ENCODE data around the gene MACROD2.

Gene MACROD2

DNA sequence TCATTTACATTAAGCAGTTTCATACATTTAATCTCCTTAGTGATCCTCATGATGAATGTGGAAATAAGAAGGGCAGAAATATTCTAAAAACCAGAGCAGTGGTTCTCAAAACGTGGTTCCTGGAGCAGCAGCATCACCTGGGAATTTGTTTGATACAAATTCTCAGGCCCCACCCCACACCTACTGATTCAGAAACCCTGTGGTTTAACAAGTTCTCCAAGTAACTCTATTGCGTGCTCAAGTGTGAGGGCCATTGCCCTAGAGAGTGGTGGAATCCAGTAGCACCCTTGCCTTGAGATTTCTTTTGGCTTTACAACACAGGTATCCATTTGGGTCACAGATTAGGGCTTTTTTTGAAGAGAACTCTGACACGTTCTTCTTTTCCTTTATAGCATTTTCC, 696.7 kb downstream of the MACROD2 start:
- DNase-seq (ENCODE audit: low spot score), result no peak
- CTCF ChIA-PET, result interaction anchor here (0.6 kb wide), 1 partner anchor 461 kb away, joined by 4 read pairs; no protein-coding TSS in a partner anchor
- POLR2A ChIA-PET (ENCODE audit: low non-redundant PET), result no interaction called here
- H3K27ac ChIP-seq, result no peak overlapping the region
- TF ChIP-seq, protein P1, sequence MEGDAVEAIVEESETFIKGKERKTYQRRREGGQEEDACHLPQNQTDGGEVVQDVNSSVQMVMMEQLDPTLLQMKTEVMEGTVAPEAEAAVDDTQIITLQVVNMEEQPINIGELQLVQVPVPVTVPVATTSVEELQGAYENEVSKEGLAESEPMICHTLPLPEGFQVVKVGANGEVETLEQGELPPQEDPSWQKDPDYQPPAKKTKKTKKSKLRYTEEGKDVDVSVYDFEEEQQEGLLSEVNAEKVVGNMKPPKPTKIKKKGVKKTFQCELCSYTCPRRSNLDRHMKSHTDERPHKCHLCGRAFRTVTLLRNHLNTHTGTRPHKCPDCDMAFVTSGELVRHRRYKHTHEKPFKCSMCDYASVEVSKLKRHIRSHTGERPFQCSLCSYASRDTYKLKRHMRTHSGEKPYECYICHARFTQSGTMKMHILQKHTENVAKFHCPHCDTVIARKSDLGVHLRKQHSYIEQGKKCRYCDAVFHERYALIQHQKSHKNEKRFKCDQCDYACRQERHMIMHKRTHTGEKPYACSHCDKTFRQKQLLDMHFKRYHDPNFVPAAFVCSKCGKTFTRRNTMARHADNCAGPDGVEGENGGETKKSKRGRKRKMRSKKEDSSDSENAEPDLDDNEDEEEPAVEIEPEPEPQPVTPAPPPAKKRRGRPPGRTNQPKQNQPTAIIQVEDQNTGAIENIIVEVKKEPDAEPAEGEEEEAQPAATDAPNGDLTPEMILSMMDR (conservative IDR thresholded peaks at IDR 0.05; ENCODE audit: low read depth), result no peak

DNA sequence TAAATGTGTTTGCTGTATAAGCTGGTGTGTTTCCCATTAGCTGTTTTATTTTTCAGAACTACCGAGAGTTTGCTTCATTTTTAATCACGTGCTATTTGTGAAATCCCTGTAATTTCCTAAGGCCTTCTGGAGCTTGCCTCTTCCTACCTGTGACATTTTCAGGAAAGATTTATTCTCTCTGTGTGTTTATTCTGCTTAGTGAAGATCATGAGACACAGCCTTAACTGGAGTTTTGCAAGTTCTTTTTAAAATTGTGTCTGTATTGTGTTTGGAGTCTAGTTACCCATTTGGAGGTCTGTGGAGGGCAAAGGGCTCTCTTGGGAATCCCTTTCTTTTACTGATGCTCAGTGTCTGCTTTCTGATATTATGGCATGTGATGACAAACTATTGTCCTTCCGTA, 701.2 kb downstream of the MACROD2 start:
- ChIA-PET CTCF (no interaction called here), POLR2A (ENCODE audit: low non-redundant PET) (no interaction called here)
- no peak overlapping the region for H3K27ac ChIP-seq
- TF ChIP-seq, protein P1 (conservative IDR thresholded peaks at IDR 0.05; ENCODE audit: low read depth), result no peak
- DNase-seq (ENCODE audit: low spot score), result no peak

DNA sequence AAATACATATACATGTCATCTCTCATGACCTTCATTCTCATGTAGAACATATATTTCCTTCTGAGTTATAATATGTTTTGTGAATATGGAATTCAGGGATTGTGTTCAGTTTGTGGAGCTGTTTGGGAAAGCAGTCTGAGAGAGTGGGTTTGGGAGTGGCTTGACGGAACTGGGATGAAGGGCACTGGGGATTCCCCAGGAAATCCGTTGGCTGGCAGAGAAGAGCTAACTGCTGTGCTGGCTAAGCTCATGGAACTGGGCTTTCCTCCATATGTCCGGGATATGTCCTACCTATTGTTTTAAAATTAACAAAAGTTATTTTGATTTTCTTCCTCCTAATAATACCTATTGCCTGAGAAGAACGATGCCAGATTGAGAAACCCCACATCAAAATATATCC, 701.6 kb downstream of the MACROD2 start:
- no peak overlapping the region for H3K27ac ChIP-seq
- TF ChIP-seq, protein P1 (conservative IDR thresholded peaks at IDR 0.05; ENCODE audit: low read depth), result no peak
- CTCF ChIA-PET, result no interaction called here
- POLR2A ChIA-PET (ENCODE audit: low non-redundant PET), result no interaction called here
- no peak for DNase-seq (ENCODE audit: low spot score)

DNA sequence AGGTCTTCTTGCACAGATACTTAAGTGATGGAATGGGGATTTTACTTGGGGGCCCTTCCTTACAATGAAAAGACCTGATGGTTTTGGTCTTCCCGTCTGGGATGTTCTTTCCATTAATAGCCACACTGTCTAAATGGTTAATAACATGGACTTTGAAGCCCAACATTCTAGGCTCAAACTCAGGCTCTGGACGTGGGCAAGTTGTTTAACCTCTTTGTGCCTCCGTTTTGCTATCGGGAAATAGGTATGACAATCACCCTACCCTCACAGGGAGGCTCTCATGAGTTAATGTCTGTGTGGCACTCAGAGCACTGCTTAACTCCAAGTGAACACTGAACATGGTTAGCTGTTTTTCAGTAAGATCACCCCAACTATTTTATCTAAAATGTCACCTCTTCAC, 702.8 kb downstream of the MACROD2 start:
- ChIA-PET POLR2A (ENCODE audit: low non-redundant PET) (no interaction called here), CTCF (no interaction called here)
- DNase-seq (ENCODE audit: low spot score), result no peak
- TF ChIP-seq, protein P1 (conservative IDR thresholded peaks at IDR 0.05; ENCODE audit: low read depth), result no peak
- H3K27ac ChIP-seq, result no peak overlapping the region

DNA sequence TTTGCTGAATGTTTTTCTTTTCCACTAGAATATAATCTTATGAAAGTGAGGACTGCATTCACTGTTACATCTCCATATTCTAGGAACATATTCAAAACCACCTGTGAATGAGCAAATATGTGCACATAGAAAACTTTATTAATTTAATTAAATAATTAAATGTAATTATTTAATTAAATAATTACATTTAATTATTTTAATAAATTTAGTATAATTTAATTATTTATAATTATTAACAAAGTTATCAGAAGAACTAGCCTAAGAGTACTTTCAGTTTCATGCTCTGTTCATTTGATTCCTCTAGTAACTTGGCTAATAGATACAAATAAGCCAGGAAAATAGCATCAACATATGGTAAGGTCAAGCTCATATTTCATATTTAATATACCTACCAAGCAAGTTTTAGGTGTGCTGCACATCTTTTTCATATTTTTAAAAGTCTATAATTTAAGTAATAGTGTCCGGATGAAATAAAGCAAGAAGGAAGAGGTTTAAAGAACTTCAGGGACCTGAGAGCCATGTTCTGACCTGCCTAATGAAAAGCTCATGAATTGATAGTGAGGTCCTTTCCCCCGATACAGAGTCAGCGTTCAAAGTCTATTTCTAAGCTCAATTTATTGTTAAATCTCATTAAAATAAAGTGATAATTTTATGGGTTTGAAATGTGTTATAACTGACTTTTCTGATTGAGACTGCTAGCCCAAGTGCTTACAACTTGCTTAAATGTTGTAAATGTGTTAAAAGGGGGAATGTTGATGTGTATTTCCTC, 703.5 kb downstream of the MACROD2 start:
- H3K27ac ChIP-seq, result no peak overlapping the region
- TF ChIP-seq, protein P1 (conservative IDR thresholded peaks at IDR 0.05; ENCODE audit: low read depth), result no peak
- DNase-seq (ENCODE audit: low spot score), result no peak
- POLR2A ChIA-PET (ENCODE audit: low non-redundant PET), result no interaction called here
- CTCF ChIA-PET, result interaction anchor here (0.6 kb wide), 1 partner anchor 990 kb away, joined by 3 read pairs; no protein-coding TSS in a partner anchor

DNA sequence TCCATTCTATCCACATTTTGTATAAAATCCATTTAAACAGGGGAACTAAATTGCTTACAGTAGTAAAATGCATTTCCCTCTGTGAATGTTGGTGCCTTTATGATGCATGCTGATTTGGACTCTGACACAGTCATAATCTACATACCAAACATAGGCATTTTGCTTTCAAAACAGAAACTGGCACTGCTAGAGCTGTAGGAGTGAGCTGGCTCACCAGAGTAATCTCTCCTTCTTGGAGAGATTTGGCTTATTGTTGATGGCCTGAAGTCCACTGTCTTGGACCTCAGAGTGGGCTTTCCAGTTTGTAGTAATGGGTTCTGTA, 705.3 kb downstream of the MACROD2 start:
- H3K27ac ChIP-seq, result no peak overlapping the region
- ChIA-PET POLR2A (ENCODE audit: low non-redundant PET) (no interaction called here), CTCF (no interaction called here)
- TF ChIP-seq, protein P1 (conservative IDR thresholded peaks at IDR 0.05; ENCODE audit: low read depth), result no peak
- DNase-seq (ENCODE audit: low spot score), result peak; percentile 28
